ENCODE results near the gene HDGFL3. TPM values are rescaled to one million over a fixed set of nuclear protein-coding genes. Genes with fewer than 3 reads are reported as not detected.
A peak's percentile ranks its signal among the peaks of the same experiment; 100 is the strongest.

Gene HDGFL3
- total RNA-seq, 1 donor from 2014 or later: 130 TPM

GRCh38 chr15:83192742-83193141 lies 14.9 kb downstream of the HDGFL3 start:
- Mint-ChIP-seq H3K4me3 (ENCODE audit: unreplicated experiment) (no peak overlapping the region), H3K27ac (ENCODE audit: unreplicated experiment) (peak overlapping the region; percentile 3), H3K36me3 (ENCODE audit: unreplicated experiment) (no peaks in the 10 kb centered on the region), H3K4me1 (ENCODE audit: low read depth, unreplicated experiment) (peaks cover 11% of the 10 kb centered on the region), H3K9me3 (ENCODE audit: unreplicated experiment) (no peaks in the 10 kb centered on the region), H3K27me3 (ENCODE audit: unreplicated experiment) (no peaks in the 10 kb centered on the region)
- TF ChIP-seq CTCF (IDR thresholded peaks at IDR 0.05; ENCODE audit: partially characterized antibody, unreplicated experiment): no peak
- DNase-seq: no peak

- no peak overlapping the region for H3K4me3 Mint-ChIP-seq (ENCODE audit: unreplicated experiment)
- H3K36me3 Mint-ChIP-seq (ENCODE audit: unreplicated experiment): no peaks in the 10 kb centered on the region
- TF ChIP-seq CTCF (IDR thresholded peaks at IDR 0.05; ENCODE audit: partially characterized antibody, unreplicated experiment): no peak
- no peak overlapping the region for H3K27ac Mint-ChIP-seq (ENCODE audit: unreplicated experiment)
- H3K9me3 Mint-ChIP-seq (ENCODE audit: unreplicated experiment): no peaks in the 10 kb centered on the region
- DNase-seq: no peak
- no peaks in the 10 kb centered on the region for H3K27me3 Mint-ChIP-seq (ENCODE audit: unreplicated experiment)
- peaks cover 11% of the 10 kb centered on the region for H3K4me1 Mint-ChIP-seq (ENCODE audit: low read depth, unreplicated experiment)
Observed at GRCh38 chr15:83190450-83190849, 17.2 kb downstream of the HDGFL3 start.

DNA sequence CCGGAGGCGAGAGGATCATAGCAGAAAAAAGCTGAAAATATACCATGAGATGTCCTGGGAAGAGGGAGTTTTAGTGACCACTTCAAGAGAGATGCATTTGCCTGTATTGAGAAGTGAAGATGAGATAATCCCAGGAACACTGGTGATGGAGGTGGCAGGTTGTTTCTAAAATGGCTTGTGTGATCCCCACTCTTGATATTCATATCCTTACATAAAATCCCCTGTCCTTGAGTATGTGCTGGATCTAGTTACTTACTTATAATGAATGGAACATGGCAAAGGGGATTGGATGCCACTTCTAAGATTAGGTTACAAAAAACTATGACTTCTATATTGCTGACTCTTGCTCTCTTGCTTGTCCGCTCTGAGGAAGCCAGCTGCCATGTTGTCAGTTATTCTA lies 22.1 kb downstream of the HDGFL3 start:
- Mint-ChIP-seq H3K4me3 (ENCODE audit: unreplicated experiment) (no peak overlapping the region), H3K27me3 (ENCODE audit: unreplicated experiment) (no peaks in the 10 kb centered on the region), H3K9me3 (ENCODE audit: unreplicated experiment) (no peaks in the 10 kb centered on the region), H3K27ac (ENCODE audit: unreplicated experiment) (no peak overlapping the region), H3K36me3 (ENCODE audit: unreplicated experiment) (no peaks in the 10 kb centered on the region), H3K4me1 (ENCODE audit: low read depth, unreplicated experiment) (peaks cover 9% of the 10 kb centered on the region)
- TF ChIP-seq CTCF (IDR thresholded peaks at IDR 0.05; ENCODE audit: partially characterized antibody, unreplicated experiment): no peak
- DNase-seq: no peak

GRCh38 chr15:83178869-83179325 lies 28.7 kb downstream of the HDGFL3 start:
- Mint-ChIP-seq H3K4me3 (ENCODE audit: unreplicated experiment) (no peak overlapping the region), H3K27ac (ENCODE audit: unreplicated experiment) (no peak overlapping the region), H3K36me3 (ENCODE audit: unreplicated experiment) (no peaks in the 10 kb centered on the region), H3K4me1 (ENCODE audit: low read depth, unreplicated experiment) (peaks cover 10% of the 10 kb centered on the region), H3K27me3 (ENCODE audit: unreplicated experiment) (no peaks in the 10 kb centered on the region), H3K9me3 (ENCODE audit: unreplicated experiment) (no peaks in the 10 kb centered on the region)
- no peak for DNase-seq
- no peak for TF ChIP-seq CTCF (IDR thresholded peaks at IDR 0.05; ENCODE audit: partially characterized antibody, unreplicated experiment)

DNA sequence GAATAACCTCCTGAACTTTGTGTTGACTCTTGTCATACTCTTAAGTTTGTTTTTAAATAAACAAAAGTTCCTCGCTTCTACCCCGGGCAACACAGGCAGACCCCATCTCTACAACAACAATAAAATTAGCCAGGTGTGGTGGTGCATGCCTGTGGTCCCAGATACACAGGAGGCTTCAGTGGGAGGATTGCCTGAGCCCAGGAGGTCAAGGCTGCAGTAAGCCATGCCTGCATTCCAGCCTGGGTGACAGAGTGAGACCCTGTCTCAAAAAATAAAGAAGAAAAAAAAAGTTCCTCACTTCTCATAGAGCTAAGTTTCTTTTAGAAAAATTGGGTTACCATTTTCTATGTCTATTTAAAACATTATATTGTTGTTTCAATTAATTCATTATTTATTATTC lies 29.2 kb downstream of the HDGFL3 start:
- no peak overlapping the region for H3K27ac Mint-ChIP-seq (ENCODE audit: unreplicated experiment)
- TF ChIP-seq CTCF (IDR thresholded peaks at IDR 0.05; ENCODE audit: partially characterized antibody, unreplicated experiment): no peak
- no peak for DNase-seq
- H3K36me3 Mint-ChIP-seq (ENCODE audit: unreplicated experiment): no peaks in the 10 kb centered on the region
- no peak overlapping the region for H3K4me3 Mint-ChIP-seq (ENCODE audit: unreplicated experiment)
- H3K27me3 Mint-ChIP-seq (ENCODE audit: unreplicated experiment): no peaks in the 10 kb centered on the region
- H3K4me1 Mint-ChIP-seq (ENCODE audit: low read depth, unreplicated experiment): peaks cover 13% of the 10 kb centered on the region
- H3K9me3 Mint-ChIP-seq (ENCODE audit: unreplicated experiment): no peaks in the 10 kb centered on the region

All from glutamatergic neuron (in vitro differentiated cells).